Muscle layer of colon (tissue), 2 donors: Measurements from ENCODE around the gene BLOC1S3.
A peak's percentile ranks its signal among the peaks of the same experiment; 100 is the strongest.

Experiments
- H3K27ac ChIP-seq: one replicate; pipeline ENCODE4 v1.7.0; 2013; ENCODE audit warnings: low read depth, mild to moderate bottlenecking, low read length, moderate library complexity
- H3K27me3 ChIP-seq, 2 donors: one replicate each; pipeline ENCODE4 v1.7.0; 2013; ENCODE audit warnings: low read length in 2 of 2, mild to moderate bottlenecking in 2 of 2; ENCODE audit not compliant: insufficient read depth in 2 of 2, control insufficient read depth in 1 of 2
- H3K36me3 ChIP-seq: one replicate; pipeline ENCODE4 v1.7.0; 2013; ENCODE audit warnings: mild to moderate bottlenecking, low read length; ENCODE audit not compliant: insufficient read depth
- H3K4me1 ChIP-seq: one replicate; pipeline ENCODE4 v1.7.0; 2013; ENCODE audit warnings: mild to moderate bottlenecking, low read length; ENCODE audit not compliant: insufficient read depth
- H3K4me3 ChIP-seq, 2 donors: one replicate each; pipeline ENCODE4 v1.7.0; 2013; ENCODE audit warnings: low read length in 2 of 2, low read depth in 1 of 2, mild to moderate bottlenecking in 1 of 2, moderate library complexity in 1 of 2
- H3K9ac ChIP-seq: one replicate; pipeline ENCODE4 v1.7.0; 2013; ENCODE audit warnings: low read length
- H3K9me3 ChIP-seq: one replicate; pipeline ENCODE4 v1.7.0; 2013; ENCODE audit warnings: mild to moderate bottlenecking, low read length
- donor health status: abdominal sarcoma.
- donor health status: Adenocarcinoma of cecum.

Gene BLOC1S3

GRCh38 chr19:45179072-45179891 lies 698 bp downstream of the BLOC1S3 start:
- Histone ChIP-seq H3K27me3 (no peaks in the 10 kb centered on the region), H3K9ac (peak overlapping the region; percentile 78), H3K9me3 (no peaks in the 10 kb centered on the region), H3K27ac (peak overlapping the region; percentile 96), H3K4me1 (peaks cover 28% of the 10 kb centered on the region), H3K36me3 (no peaks in the 10 kb centered on the region), H3K4me3 (peak overlapping the region; percentile 84 to 85)

GRCh38 chr19:45179892-45180370 lies 1.3 kb downstream of the BLOC1S3 start:
- Histone ChIP-seq H3K4me1 (peaks cover 28% of the 10 kb centered on the region), H3K9ac (no peak overlapping the region), H3K27me3 (no peaks in the 10 kb centered on the region), H3K9me3 (no peaks in the 10 kb centered on the region), H3K27ac (peak overlapping the region; percentile 21), H3K4me3 (peak overlapping the region; percentile 84 to 85), H3K36me3 (no peaks in the 10 kb centered on the region)

GRCh38 chr19:45180936-45181335 lies 2.4 kb downstream of the BLOC1S3 start:
- Histone ChIP-seq H3K9ac (no peak overlapping the region), H3K4me3 (no peak overlapping the region), H3K4me1 (peaks cover 28% of the 10 kb centered on the region)

GRCh38 chr19:45182758-45183157 lies 4.2 kb downstream of the BLOC1S3 start:
- H3K27ac ChIP-seq: no peak overlapping the region
- H3K36me3 ChIP-seq: no peaks in the 10 kb centered on the region
- no peak overlapping the region for H3K4me3 ChIP-seq
- H3K4me1 ChIP-seq: peaks cover 22% of the 10 kb centered on the region
- H3K27me3 ChIP-seq: no peaks in the 10 kb centered on the region
- H3K9me3 ChIP-seq: no peaks in the 10 kb centered on the region
- no peak overlapping the region for H3K9ac ChIP-seq

More at GRCh38 chr19:45180936-45181335, 2.4 kb downstream of the BLOC1S3 start:
- H3K36me3 ChIP-seq: no peaks in the 10 kb centered on the region
- no peaks in the 10 kb centered on the region for H3K27me3 ChIP-seq
- no peaks in the 10 kb centered on the region for H3K9me3 ChIP-seq
- no peak overlapping the region for H3K27ac ChIP-seq

GRCh38 chr19:45184115-45184514 lies 5.5 kb downstream of the BLOC1S3 start:
- no peak overlapping the region for H3K9ac ChIP-seq

GRCh38 chr19:45186509-45187334 lies 8.1 kb downstream of the BLOC1S3 start:
- H3K9me3 ChIP-seq: no peaks in the 10 kb centered on the region
- no peak overlapping the region for H3K4me3 ChIP-seq
- no peak overlapping the region for H3K27ac ChIP-seq
- H3K36me3 ChIP-seq: no peaks in the 10 kb centered on the region
- no peaks in the 10 kb centered on the region for H3K27me3 ChIP-seq
- H3K9ac ChIP-seq: no peak overlapping the region
- peaks cover 1% of the 10 kb centered on the region for H3K4me1 ChIP-seq

More at GRCh38 chr19:45184115-45184514, 5.5 kb downstream of the BLOC1S3 start:
- no peaks in the 10 kb centered on the region for H3K9me3 ChIP-seq
- no peak overlapping the region for H3K4me3 ChIP-seq
- H3K27me3 ChIP-seq: no peaks in the 10 kb centered on the region
- no peak overlapping the region for H3K27ac ChIP-seq
- no peaks in the 10 kb centered on the region for H3K36me3 ChIP-seq
- H3K4me1 ChIP-seq: peaks cover 22% of the 10 kb centered on the region

- no peaks in the 10 kb centered on the region for H3K9me3 ChIP-seq
- H3K4me3 ChIP-seq: no peak overlapping the region
- H3K36me3 ChIP-seq: no peaks in the 10 kb centered on the region
- H3K4me1 ChIP-seq: no peaks in the 10 kb centered on the region
- H3K27ac ChIP-seq: no peak overlapping the region
- no peak overlapping the region for H3K9ac ChIP-seq
- H3K27me3 ChIP-seq: no peaks in the 10 kb centered on the region
Observed at GRCh38 chr19:45187421-45188100, 9.0 kb downstream of the BLOC1S3 start.

GRCh38 chr19:45189971-45190370 lies 11.4 kb downstream of the BLOC1S3 start:
- Histone ChIP-seq H3K27ac (no peak overlapping the region), H3K4me3 (no peak overlapping the region), H3K27me3 (no peaks in the 10 kb centered on the region), H3K9me3 (no peaks in the 10 kb centered on the region), H3K4me1 (no peaks in the 10 kb centered on the region), H3K9ac (no peak overlapping the region), H3K36me3 (no peaks in the 10 kb centered on the region)

GRCh38 chr19:45191375-45191774 lies 12.8 kb downstream of the BLOC1S3 start:
- no peaks in the 10 kb centered on the region for H3K4me1 ChIP-seq
- H3K27ac ChIP-seq: no peak overlapping the region
- no peaks in the 10 kb centered on the region for H3K36me3 ChIP-seq
- H3K27me3 ChIP-seq: no peaks in the 10 kb centered on the region
- H3K9ac ChIP-seq: no peak overlapping the region
- no peaks in the 10 kb centered on the region for H3K9me3 ChIP-seq
- H3K4me3 ChIP-seq: no peak overlapping the region

- H3K36me3 ChIP-seq: no peaks in the 10 kb centered on the region
Observed at GRCh38 chr19:45195764-45196163, 17.2 kb downstream of the BLOC1S3 start.

GRCh38 chr19:45200568-45200967 lies 22.0 kb downstream of the BLOC1S3 start:
- Histone ChIP-seq H3K9me3 (no peaks in the 10 kb centered on the region), H3K4me1 (no peaks in the 10 kb centered on the region), H3K27ac (no peak overlapping the region), H3K9ac (no peak overlapping the region), H3K36me3 (no peaks in the 10 kb centered on the region), H3K4me3 (no peak overlapping the region), H3K27me3 (no peaks in the 10 kb centered on the region)

More at GRCh38 chr19:45195764-45196163, 17.2 kb downstream of the BLOC1S3 start:
- no peak overlapping the region for H3K9ac ChIP-seq
- H3K4me1 ChIP-seq: no peaks in the 10 kb centered on the region
- no peaks in the 10 kb centered on the region for H3K27me3 ChIP-seq
- H3K27ac ChIP-seq: no peak overlapping the region
- H3K4me3 ChIP-seq: no peak overlapping the region
- H3K9me3 ChIP-seq: no peaks in the 10 kb centered on the region
